Cortex of kidney (tissue), 1 donor: ENCODE results near the gene IGFBP4.

ENCODE experiments used
- DNase-seq: peaks from one replicate; lab custom pipeline; 2025; lab: John Stamatoyannopoulos, UW

Gene IGFBP4

DNA sequence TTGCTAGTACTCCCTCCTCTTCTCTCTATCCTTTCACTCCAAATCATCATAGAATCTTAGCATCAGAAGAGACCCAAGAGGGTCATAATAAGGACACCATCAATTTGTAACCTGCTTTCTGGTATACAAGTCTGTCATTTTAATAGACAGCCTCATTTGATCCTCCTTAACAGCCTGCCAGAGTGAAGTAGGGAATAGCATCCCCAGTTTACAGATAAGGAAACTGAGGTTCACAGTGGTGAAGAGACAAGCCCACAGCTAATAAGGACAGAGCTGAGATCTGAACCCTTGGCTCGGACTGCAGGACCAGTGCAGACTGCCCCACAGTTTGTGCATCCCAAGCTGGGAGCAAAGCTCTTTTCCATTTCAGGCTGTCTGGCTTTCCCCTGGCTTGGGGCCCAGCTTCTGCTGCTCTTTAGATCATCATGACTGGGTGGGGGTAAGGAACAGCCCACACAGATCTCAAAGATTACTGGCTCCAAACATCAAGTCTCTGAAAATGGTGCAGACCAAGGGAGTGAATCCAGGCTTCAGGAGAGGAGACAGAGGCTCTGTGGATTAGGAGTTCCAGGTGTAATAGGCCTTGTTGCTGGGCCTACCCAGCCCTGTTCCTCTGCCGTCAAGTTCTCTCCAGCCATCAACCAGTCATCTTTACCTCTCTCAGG lies 10.3 kb upstream of the IGFBP4 start:
- no peak for DNase-seq

DNA sequence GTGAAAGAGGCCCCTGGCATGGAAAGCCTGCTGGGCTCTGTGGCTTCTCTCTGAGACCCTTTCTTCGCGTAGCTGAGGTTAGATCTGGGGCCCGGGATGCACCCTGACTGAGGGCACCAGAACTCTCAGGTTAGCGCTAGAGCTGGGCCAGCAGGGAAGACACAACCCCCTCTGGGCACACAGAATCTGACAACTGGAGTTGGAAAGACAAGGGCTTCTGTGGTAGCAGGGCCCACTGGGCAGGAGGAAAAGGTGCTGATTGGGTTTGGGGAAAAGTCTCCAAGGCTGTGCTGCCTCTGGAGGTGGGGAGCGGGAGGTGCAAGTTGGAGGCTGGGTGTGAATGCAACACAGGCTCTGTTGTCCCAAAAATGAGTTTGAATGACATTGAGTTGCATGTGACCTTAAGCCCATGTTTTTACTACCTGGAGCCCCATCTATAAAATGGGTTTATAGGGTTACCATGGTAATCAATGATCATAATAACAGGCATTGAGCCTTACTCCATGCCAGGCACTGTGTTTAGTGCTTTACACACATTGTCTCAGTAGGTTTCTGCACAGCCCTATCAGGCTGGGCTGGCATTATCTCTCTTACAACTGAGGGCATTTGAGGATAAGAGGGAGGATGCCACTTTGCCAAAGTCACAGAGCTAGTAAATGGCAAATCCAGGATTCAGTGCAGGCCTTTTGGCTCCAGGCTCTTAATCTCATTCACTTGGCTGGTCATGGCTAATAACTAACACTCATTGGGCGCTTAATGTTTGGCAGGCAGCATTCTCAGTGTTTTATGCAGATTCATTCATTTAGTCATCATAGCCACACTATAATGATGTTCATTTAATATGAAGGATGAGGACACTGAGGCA lies 9.5 kb upstream of the IGFBP4 start:
- DNase-seq = no peak

- no peak for DNase-seq
Observed at GRCh38 chr17:40436636-40437035, 6.6 kb upstream of the IGFBP4 start.

- no peak for DNase-seq
Observed at GRCh38 chr17:40437095-40437732, 6.0 kb upstream of the IGFBP4 start.

DNA sequence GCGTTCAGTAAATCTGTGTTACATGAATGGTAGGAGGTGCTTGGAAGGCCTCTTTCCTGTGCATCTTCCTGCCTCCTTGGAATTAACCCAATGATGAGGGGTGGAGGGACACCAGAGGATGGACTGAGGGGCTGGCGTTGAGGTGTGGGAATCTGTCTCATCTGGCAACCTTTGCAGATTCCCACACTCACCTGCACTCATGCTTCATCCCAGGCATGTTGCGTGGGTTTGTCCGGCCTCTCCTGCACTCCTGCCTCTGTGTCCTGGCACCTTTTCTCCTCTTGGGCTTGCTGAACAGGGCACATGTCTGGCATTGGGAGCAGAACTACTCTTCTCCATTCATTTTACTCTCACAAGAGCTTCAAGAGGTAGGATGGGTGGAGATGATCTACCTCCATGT lies 3.1 kb upstream of the IGFBP4 start:
- DNase-seq = no peak

- no peak for DNase-seq
Observed at GRCh38 chr17:40442392-40443195, 656 bp upstream of the IGFBP4 start.

DNA sequence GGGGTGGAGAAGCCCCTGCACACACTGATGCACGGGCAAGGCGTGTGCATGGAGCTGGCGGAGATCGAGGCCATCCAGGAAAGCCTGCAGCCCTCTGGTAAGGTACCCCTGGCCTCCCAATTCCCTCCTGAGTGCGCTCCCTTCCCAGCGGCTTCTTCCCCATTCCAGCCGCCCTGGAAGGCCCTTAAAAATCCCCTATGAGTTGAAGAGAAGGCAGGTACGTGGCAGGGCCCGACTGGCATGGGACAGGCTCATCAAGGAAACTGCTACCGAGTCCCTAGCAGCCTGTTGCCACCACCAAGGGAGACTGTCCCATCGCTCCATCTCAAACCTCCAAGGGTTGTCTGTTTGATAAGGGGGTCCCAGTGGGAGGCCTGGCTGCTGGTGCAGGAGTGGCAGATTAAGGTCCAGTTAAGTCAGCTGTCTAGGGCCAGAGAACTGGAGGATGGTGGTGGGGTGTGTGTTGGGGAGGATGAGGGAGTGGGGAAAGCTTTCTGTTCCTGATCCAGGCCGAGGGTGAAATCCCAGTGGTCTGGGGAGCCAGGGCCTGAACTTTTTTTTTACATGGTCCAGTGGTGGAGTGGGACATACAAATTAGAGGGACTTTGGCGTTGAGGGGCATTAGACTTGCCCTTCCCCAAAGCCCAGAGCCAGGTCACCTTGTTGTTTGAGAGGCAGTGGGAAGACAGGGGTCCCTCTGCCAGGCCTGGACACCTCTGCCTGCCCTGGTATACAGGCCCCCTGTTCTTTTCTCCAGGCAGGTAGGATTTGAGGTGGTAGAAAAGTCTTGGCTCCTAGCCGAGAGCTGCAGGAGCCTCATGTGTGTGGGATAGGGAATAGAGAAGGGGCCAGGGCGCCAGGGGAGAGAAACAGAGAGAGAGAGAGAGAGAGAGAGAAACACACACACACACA lies 994 bp downstream of the IGFBP4 start:
- DNase-seq = no peak

GRCh38 chr17:40445751-40446468 lies 2.7 kb downstream of the IGFBP4 start:
- no peak for DNase-seq

GRCh38 chr17:40447148-40447644 lies 3.9 kb downstream of the IGFBP4 start:
- no peak for DNase-seq

GRCh38 chr17:40447806-40448205 lies 4.6 kb downstream of the IGFBP4 start:
- no peak for DNase-seq

GRCh38 chr17:40448213-40448638 lies 5.0 kb downstream of the IGFBP4 start:
- no peak for DNase-seq

DNA sequence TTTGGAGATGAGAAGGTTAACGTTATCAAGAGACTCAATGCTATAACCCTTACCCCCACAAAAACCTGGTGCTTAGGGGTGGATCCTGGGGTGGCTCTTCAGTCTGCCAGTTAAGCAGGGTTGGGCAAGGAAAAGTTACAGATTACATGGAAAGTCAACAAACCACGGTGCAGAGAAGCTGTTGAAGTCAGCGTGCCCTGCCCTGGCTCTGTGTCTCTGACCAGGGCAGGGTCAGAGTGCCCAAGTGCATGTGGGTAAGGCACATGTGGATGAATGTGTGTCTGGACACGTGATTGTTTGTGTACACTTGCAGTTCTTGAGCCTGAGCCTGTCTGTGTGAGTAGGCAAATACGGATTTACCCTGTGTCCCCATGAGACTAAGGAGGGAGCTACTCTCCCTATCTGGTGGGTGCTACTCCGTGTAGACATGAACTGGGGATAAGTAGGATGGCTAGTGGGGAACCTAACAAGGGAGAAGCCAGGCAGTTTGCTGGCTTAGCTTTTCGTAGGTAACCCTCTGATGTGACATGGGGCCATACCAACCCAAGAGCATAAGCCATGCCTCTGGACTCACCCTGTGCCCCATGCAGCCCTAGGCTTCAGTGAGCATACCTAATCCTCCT lies 5.5 kb downstream of the IGFBP4 start:
- no peak for DNase-seq

DNA sequence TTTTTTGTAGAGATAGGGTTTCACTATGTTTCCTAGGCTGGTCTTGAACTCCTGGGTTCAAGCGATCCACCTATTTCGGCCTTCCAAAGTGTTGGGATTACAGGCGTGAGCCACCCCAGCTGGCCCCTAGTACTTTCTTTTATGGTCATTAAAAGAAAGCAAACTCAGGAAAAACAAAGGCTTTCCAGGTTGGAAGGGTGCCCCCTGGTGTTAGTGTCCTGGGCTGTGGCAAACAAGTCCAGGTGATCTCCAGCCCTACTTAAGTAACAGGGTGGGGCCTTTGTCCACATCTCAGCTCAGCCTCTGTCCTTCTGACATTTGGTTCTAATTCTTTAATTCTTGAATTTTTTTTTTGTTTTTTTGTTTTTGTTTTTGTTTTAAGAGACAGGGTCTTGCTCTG lies 6.9 kb downstream of the IGFBP4 start:
- DNase-seq = no peak

DNA sequence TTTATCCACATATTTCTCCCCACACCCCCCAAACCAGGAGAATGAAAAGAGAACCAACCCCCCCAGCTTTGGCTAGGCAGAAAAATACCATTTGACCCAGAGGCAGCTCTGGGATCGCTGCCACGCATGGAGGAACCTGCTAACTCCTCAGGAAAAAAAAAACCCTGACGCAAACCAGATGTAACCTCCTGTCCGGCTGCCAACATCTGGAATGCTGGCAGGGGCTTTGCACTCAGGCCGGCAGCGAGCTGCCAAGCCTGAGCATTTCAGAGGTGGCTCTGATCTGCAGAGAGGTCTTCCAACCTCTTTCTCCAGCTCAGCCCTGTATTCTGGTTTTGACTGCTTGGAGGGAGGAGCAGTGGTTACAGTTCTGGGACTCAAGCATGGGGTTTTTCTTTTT lies 8.2 kb downstream of the IGFBP4 start:
- DNase-seq = no peak

DNA sequence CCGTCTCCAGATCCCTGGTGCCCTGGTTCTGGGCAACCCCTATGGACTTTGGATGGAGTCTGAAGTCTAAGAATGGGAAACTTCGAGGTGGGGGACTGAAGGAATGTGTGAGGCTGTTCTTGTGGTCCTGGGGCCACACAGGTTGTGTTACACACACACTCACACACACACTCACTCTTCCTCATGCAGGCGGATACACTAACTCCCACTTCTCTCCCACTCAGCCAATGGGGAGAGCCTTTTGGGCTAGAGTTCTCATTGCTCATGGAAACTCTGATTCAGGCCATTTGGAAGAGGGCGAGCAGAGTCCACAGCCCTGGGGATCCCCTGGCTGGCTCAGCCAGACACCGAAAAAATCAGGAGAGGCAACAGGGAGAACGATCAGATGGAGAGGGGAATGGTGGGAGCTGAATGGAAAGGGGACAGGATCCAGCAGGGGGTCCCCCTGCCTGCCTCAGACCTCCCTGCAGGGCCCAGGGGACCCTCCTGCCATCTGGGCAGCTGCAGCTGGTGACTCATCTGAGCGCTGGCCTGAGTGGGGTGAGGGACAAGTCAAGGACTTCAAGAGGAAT lies 9.1 kb downstream of the IGFBP4 start:
- DNase-seq = no peak

- DNase-seq = no peak
Observed at GRCh38 chr17:40452921-40453378, 9.7 kb downstream of the IGFBP4 start.

DNA sequence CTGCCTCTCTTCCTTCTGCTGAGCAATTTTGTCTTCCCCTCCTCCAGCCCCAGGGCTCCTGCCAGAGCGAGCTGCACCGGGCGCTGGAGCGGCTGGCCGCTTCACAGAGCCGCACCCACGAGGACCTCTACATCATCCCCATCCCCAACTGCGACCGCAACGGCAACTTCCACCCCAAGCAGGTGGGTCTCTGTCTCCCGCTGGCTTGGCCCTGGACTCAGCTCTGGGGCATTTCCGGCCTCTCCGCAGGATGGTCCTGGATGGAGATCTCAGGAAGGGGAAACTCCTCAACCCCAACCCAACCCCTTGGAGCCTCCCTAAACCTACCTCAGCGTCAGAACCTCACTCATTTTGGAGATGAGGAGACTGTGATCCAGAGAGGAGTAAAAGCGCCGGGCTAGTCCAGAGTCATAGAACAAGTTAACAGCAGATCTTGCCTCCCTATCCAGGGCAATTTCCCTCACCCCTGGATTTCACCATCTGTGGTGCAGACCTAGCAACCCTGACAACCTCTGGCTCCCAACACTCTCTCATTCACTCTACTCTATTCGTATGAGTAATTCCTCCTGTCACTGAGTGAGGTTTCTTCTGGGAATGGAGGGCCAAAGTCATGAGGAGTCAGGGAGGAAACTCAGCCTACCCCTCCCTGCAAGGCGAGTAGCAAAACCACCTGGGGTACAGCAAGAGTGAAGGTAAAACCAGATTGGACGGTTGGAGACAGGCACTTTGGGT lies 10.8 kb downstream of the IGFBP4 start:
- no peak for DNase-seq

DNA sequence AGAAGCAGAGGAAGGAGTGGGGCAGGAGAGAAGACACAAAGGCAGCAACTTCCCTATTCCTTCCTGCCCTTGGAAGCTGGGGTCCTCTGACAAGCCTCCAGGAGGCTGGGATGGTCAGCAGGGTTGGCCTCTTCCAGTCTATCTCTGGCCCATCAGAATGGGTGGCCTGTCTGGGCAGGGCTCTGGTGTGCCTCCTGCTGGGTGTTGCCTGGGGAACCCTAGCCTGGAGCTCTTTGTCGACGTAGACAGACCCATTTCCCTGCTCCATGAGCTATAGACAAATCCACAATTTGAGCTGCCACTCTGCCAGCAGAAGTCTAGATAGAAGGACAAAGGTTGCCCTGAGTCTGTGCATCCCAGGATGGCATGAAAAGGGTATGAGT lies 11.4 kb downstream of the IGFBP4 start:
- DNase-seq = no peak
